Stomach (tissue), 9 donors: Measurements from ENCODE around the gene GPR176. TPM values are rescaled to one million over a fixed set of nuclear protein-coding genes. Genes with fewer than 3 reads are reported as not detected.

Experiments
- DNase-seq, 2 donors: peaks; one replicate each; pipeline versions ENCODE4 v3.0.0 to v3.0.0-alpha.2; 2013 to 2019
- H3K27ac ChIP-seq, 5 donors: fragments of 200-600 bp in 4 of 5; sonication (generic) in 4 of 5; one replicate each; pipeline ENCODE4 v1.5.1; 2013 to 2019; ENCODE audit warnings: mild to moderate bottlenecking in 1 of 5, moderate library complexity in 1 of 5
- H3K27me3 ChIP-seq, 3 donors: fragments of 200-600 bp; sonication (generic); one replicate each; pipeline ENCODE4 v1.5.1; 2017 to 2019; ENCODE audit warnings: mixed run types in 1 of 3
- H3K36me3 ChIP-seq, 4 donors: fragments of 200-600 bp; sonication (generic); 1 replicate in 3 of 4; 2 replicates in 1 of 4; pipeline ENCODE4 v1.5.1; 2016 to 2019
- H3K4me1 ChIP-seq, 4 donors: fragments of 200-600 bp; sonication (generic); one replicate each; pipeline ENCODE4 v1.5.1; 2016 to 2019
- H3K4me3 ChIP-seq, 4 donors: fragments of 200-600 bp; sonication (generic) in 3 of 4; one replicate each; pipeline ENCODE4 v1.5.1; 2016 to 2019; ENCODE audit warnings: mild to moderate bottlenecking in 1 of 4
- H3K9me3 ChIP-seq, 4 donors: fragments of 200-600 bp; sonication (generic); one replicate each; pipeline ENCODE4 v1.5.1; 2016 to 2019
- EP300 ChIP-seq: sonication (generic); formaldehyde crosslinking; IDR thresholded peaks from one replicate; pipeline ENCODE4 v1.6.1; 2017; ENCODE audit warnings: antibody characterized with exemption
- POLR2A ChIP-seq, 4 donors: fragments of 450-650 bp; IDR thresholded peaks; one replicate each; pipeline ENCODE4 v1.6.1; 2016; ENCODE audit warnings: antibody characterized with exemption in 4 of 4, control low read depth in 2 of 4, mild to moderate bottlenecking in 1 of 4, moderate library complexity in 1 of 4
- POLR2AphosphoS5 ChIP-seq, 3 donors: sonication (generic); formaldehyde crosslinking; IDR thresholded peaks; one replicate each; pipeline ENCODE4 v1.6.1; 2016; ENCODE audit warnings: antibody characterized with exemption in 3 of 3
- WGBS, 5 donors: extraction: QIAGEN DNeasy Blood & Tissue Kit in 3 of 5; methylation state at CpG; one replicate each; pipeline versions ENCODE4 v1.1.5 to v1.1.7; 2013 to 2018; 5-methylcytosine and 5-hydroxymethylcytosine counted together
- intact Hi-C: fragments of 100-400 bp; cut with DNase I; formaldehyde crosslinking; loops from one replicate; pipeline ENCODE4 v1.15.1; 2023; ENCODE audit warnings: low total_unique reads
- polyA plus RNA-seq, 3 donors: library from polyadenylated mRNA; stranded (reverse); fragments of 200-250 nt; gene quantifications; one replicate each; pipeline ENCODE4 v1.2.3, GENCODE V29; 2013
- total RNA-seq, 5 donors: library from RNA; depleted of rRNA; stranded (reverse); fragments of >200 nt; gene quantifications; one replicate each; pipeline versions ENCODE4 v1.1.0 to v1.2.3, GENCODE V29; 2014 to 2016
- TF ChIP-seq, protein P1 (sequence below), 7 experiments: fragments of 450-650 bp in 4 of 7; fragments of 200-600 bp in 3 of 7; sonication (generic) in 3 of 7; IDR thresholded peaks; one replicate each; pipeline ENCODE4 v1.5.1; 2016 to 2019; ENCODE audit warnings: antibody characterized with exemption in 7 of 7, control low read depth in 2 of 7, mild to moderate bottlenecking in 1 of 7
- donor health status: healthy with polysubstance abuse.
- donor health status: Bipolar disorder and iron deficiency.
- donor health status: healthy.

Gene GPR176
- total and polyA plus RNA-seq, 8 donors = 0.29 to 10.1 (median 1.3) TPM; not detected in 1

DNA sequence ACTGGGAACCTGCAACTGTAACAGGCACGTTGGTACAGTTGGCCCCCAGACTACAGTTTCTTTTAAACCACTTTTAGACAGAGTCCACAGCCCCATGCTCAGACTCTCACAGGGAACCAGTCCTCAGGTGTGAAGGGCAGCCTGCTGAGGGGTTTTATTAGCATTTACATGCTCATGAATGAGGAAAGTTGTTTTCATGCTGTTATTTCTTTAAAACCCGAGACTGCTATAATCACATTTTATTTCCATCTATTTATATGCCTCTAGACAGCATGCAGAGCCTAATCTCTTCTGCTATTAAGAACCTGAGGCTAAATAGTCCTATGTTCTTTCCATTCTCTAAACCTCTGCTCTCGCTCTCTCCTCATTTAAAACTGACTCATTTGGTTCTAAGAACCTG, 111.2 kb downstream of the GPR176 start:
- intact Hi-C loops = no loop called here
- no peak overlapping the region for H3K27ac ChIP-seq
- no peak overlapping the region for H3K4me3 ChIP-seq
- H3K36me3 ChIP-seq = no peaks in the 10 kb centered on the region
- WGBS, 5 donors = 62 to 78% (median 69%) methylated on average over 3 of the region's 3 CpGs
- no peaks in the 10 kb centered on the region for H3K4me1 ChIP-seq
- no peak for DNase-seq
- H3K9me3 ChIP-seq = no peaks in the 10 kb centered on the region
- no peaks in the 10 kb centered on the region for H3K27me3 ChIP-seq
- TF ChIP-seq POLR2A (IDR thresholded peaks at IDR 0.05) = no peak
- TF ChIP-seq, protein P1, sequence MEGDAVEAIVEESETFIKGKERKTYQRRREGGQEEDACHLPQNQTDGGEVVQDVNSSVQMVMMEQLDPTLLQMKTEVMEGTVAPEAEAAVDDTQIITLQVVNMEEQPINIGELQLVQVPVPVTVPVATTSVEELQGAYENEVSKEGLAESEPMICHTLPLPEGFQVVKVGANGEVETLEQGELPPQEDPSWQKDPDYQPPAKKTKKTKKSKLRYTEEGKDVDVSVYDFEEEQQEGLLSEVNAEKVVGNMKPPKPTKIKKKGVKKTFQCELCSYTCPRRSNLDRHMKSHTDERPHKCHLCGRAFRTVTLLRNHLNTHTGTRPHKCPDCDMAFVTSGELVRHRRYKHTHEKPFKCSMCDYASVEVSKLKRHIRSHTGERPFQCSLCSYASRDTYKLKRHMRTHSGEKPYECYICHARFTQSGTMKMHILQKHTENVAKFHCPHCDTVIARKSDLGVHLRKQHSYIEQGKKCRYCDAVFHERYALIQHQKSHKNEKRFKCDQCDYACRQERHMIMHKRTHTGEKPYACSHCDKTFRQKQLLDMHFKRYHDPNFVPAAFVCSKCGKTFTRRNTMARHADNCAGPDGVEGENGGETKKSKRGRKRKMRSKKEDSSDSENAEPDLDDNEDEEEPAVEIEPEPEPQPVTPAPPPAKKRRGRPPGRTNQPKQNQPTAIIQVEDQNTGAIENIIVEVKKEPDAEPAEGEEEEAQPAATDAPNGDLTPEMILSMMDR (IDR thresholded peaks at IDR 0.05) = no peak
- TF ChIP-seq EP300 = no peak
- TF ChIP-seq POLR2AphosphoS5 (IDR thresholded peaks at IDR 0.05) = no peak

DNA sequence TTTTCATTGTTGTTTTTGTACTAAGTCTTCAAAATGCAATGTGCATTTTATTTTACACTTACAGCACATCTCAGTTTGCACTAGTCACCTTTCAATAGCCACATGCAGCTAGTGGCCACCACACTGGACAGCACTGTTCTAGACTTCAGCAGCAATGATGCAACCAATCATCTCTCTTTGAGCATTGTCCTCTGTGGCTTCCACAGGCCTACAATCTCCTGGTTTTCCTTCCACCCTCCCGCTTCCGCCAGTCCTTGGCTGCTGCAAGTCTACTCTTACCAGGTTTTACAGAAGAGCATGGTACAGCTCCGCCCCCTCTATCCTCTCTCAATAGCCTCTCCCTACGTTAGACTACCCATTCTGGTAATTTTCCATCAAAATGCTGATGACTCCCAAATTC, 112.3 kb downstream of the GPR176 start:
- no peak for DNase-seq
- H3K27me3 ChIP-seq = no peaks in the 10 kb centered on the region
- 89 to 94% (median 92%) methylated on average over 4 of the region's 4 CpGs for WGBS, 5 donors
- no peaks in the 10 kb centered on the region for H3K36me3 ChIP-seq
- intact Hi-C loops = no loop called here
- no peaks in the 10 kb centered on the region for H3K4me1 ChIP-seq
- no peak overlapping the region for H3K4me3 ChIP-seq
- H3K9me3 ChIP-seq = no peaks in the 10 kb centered on the region
- TF ChIP-seq, protein P1 (IDR thresholded peaks at IDR 0.05) = no peak
- no peak overlapping the region for H3K27ac ChIP-seq

DNA sequence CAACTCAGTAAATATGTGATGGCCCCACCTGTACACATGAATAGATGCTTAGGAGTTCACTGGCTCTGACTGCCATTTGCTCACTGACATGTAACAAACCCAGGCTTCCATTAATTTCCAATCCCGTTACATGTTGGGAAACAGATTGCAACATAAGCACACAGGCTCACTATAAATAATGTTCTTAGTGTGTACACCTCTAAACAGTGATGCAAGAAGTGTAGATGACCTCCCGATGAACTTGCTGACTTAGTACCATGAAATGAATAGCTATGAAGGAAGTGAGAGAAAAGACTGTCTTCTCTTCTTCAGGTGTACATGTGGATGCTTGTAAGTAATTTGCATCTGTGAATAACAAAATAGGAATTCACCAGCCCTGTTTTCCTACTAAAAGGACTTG, 116.0 kb downstream of the GPR176 start:
- peaks cover 0 to 6% (median 0%) of the 10 kb centered on the region in 4 donors for H3K36me3 ChIP-seq
- H3K9me3 ChIP-seq = no peaks in the 10 kb centered on the region
- intact Hi-C loops = no loop called here
- no peak for DNase-seq
- H3K27ac ChIP-seq = no peak overlapping the region
- WGBS, 5 donors = 80 to 90% (median 82%) methylated on average over 2 of the region's 2 CpGs
- H3K4me1 ChIP-seq = no peaks in the 10 kb centered on the region
- H3K27me3 ChIP-seq = no peaks in the 10 kb centered on the region
- H3K4me3 ChIP-seq = no peak overlapping the region
- TF ChIP-seq EP300 (no peak), POLR2AphosphoS5 (IDR thresholded peaks at IDR 0.05) (peak in 1 of 3 donors; percentile 20)

DNA sequence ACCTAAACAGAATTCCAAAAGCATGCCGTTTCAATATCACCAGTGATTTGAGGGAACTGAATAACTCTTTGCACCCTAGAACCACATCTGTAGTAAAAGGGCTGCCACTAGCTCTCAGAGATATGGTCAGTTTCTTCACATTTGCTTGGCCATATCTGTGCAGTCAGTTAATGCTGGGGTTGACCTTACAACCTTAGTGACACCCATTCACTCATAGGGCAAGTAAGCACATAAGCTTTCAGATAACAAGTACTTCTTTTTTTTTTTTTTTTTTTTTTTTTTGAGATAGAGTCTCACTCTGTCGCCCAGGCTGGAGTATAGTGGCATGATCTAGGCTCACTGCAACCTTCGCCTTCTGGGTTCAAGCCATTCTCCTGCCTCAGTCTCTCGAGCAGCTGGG, 117.0 kb downstream of the GPR176 start:
- intact Hi-C loops = no loop called here
- 85 to 92% (median 89%) methylated on average over 3 to 4 of the region's 4 CpGs for WGBS, 5 donors
- no peaks in the 10 kb centered on the region for H3K4me1 ChIP-seq

DNA sequence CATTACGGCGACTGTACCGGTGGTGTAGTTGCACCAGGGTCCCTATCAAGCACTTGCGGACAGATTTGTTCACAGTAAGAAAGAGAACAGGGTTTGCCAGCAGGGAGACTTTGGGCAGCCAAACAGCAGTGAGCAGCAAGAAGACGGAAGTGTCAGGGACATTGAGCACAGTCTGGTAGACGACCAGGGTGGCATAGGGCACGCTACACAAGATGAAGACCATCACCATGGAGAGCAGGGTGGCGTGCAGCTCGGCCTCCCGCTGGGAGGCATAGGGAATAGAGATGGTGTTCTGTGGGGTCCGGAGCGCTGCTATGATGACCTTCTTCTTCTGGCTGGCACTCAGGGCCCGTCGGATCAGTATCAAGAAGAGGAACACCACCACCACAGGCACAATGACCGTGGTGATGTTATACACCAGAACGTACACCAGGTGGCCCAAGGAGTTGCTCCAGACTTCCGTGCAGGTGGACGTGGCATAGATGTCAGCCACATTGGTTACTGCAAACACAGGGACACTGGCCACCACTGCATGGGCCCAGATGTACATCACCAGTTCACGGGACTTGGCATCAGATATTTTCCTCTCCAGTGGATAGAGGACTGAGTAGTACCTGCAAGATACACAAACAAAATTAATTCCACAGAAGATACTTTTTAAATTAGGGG, 118.3 kb downstream of the GPR176 start:
- Histone ChIP-seq H3K9me3 (no peaks in the 10 kb centered on the region), H3K27ac (no peak overlapping the region), H3K4me1 (no peaks in the 10 kb centered on the region), H3K36me3 (peaks cover 0 to 6% (median 0%) of the 10 kb centered on the region in 4 donors), H3K4me3 (no peak overlapping the region), H3K27me3 (no peaks in the 10 kb centered on the region)
- intact Hi-C loops = no loop called here
- no peak for TF ChIP-seq POLR2A (IDR thresholded peaks at IDR 0.05)
- TF ChIP-seq, protein P1 (IDR thresholded peaks at IDR 0.05) = peak in 5 of 7 experiments; percentile 24 to 45 (median 40)
- DNase-seq = peak; percentile 50 to 59
- 75 to 93% (median 83%) methylated on average over 16 to 19 of the region's 19 CpGs for WGBS, 5 donors

More for the DNA sequence above, 117.0 kb downstream of the GPR176 start:
- no peak for DNase-seq
- Histone ChIP-seq H3K36me3 (peaks cover 0 to 6% (median 0%) of the 10 kb centered on the region in 4 donors), H3K27ac (no peak overlapping the region), H3K27me3 (no peaks in the 10 kb centered on the region), H3K9me3 (no peaks in the 10 kb centered on the region), H3K4me3 (no peak overlapping the region)
- TF ChIP-seq, protein P1 (IDR thresholded peaks at IDR 0.05) = no peak
- TF ChIP-seq POLR2A (IDR thresholded peaks at IDR 0.05) (no peak), EP300 (no peak), POLR2AphosphoS5 (IDR thresholded peaks at IDR 0.05) (no peak)
